GM12878 (cell line): Measurements from ENCODE around the gene ZFYVE19.

Source experiments
- EZH2 ChIP-seq: IDR thresholded peaks from 2 replicates; pipeline ENCODE4 v1.6.1; 2012; ENCODE audit warnings: low read depth, mild to moderate bottlenecking, control low read depth, inconsistent platforms, low read length, borderline replicate concordance; ENCODE audit not compliant: control insufficient read depth
- NFYB ChIP-seq: IDR thresholded peaks from 2 replicates; pipeline ENCODE4 v1.6.1; 2011; ENCODE audit warnings: low read depth, mild to moderate bottlenecking, low read length, improper control_type of control experiment, moderate library complexity; ENCODE audit not compliant: insufficient read depth
- RAD21 ChIP-seq: IDR thresholded peaks from 2 replicates; pipeline ENCODE4 v1.6.1; 2011; ENCODE audit warnings: mild to moderate bottlenecking, low read depth, low read length, moderate library complexity; ENCODE audit not compliant: insufficient read depth
- SRF ChIP-seq, 2 experiments: IDR thresholded peaks; 2 replicates each; pipeline ENCODE4 v1.6.1; 2011; ENCODE audit warnings: low read depth in 2 of 2, low read length in 2 of 2, mild to moderate bottlenecking in 1 of 2, moderate library complexity in 1 of 2
- TF ChIP-seq, protein P1 (sequence below), 3 experiments: IDR thresholded peaks in 2 of 3; conservative IDR thresholded peaks in 1 of 3; 2 replicates each; pipeline ENCODE4 v1.5.1; 2011; ENCODE audit warnings: low read depth in 3 of 3, low read length in 3 of 3, mild to moderate bottlenecking in 3 of 3, control low read depth in 2 of 3, moderate library complexity in 2 of 3, inconsistent platforms in 1 of 3, mixed read lengths in 1 of 3; ENCODE audit not compliant: control insufficient read depth in 2 of 3, insufficient read depth in 1 of 3; ENCODE audit errors: extremely low read depth in 1 of 3

DNA sequence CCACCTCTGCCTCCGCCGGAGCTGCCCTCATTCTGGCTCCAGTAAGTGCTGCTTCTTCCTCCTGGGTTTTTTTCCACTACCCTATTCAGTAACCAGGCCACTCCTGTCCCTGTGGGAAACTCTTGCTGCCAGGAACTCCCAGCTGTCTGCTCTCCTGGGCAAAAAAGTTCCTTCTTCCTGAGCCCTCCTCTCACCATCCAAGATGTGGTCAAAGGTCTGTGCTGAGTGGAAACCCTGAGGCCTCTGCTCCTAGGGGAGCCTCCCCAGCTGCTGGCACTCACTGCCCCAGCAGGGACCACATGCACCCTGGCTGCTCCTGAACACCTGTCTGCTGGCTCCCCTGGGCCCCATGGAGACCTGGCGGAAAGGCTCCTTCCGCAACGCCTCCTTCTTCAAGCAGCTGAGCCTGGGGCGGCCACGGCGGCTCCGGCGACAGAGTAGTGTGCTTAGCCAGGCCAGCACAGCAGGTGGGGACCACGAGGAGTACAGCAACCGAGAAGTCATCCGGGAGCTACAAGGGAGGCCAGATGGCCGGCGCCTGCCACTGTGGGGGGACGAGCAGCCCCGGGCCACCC, 36.7 kb upstream of the ZFYVE19 start:
- TF ChIP-seq EZH2 (no peak), RAD21 (no peak), NFYB (no peak), SRF (IDR thresholded peaks at IDR 0.05; ENCODE audit: low read depth in 2 of 2, low read length in 2 of 2) (no peak)
- TF ChIP-seq, protein P1, sequence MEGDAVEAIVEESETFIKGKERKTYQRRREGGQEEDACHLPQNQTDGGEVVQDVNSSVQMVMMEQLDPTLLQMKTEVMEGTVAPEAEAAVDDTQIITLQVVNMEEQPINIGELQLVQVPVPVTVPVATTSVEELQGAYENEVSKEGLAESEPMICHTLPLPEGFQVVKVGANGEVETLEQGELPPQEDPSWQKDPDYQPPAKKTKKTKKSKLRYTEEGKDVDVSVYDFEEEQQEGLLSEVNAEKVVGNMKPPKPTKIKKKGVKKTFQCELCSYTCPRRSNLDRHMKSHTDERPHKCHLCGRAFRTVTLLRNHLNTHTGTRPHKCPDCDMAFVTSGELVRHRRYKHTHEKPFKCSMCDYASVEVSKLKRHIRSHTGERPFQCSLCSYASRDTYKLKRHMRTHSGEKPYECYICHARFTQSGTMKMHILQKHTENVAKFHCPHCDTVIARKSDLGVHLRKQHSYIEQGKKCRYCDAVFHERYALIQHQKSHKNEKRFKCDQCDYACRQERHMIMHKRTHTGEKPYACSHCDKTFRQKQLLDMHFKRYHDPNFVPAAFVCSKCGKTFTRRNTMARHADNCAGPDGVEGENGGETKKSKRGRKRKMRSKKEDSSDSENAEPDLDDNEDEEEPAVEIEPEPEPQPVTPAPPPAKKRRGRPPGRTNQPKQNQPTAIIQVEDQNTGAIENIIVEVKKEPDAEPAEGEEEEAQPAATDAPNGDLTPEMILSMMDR (IDR thresholded peaks at IDR 0.05 in 2 of 3, conservative IDR thresholded peaks at IDR 0.05 in 1 of 3; ENCODE audit: control insufficient read depth in 2 of 3, extremely low read depth in 1 of 3, insufficient read depth in 1 of 3, low read depth in 3 of 3, low read length in 3 of 3) = no peak
